ENCODE data around the gene C16orf54.
"Not testable (repeated sequence)": the region's sequence is repeated elsewhere in the genome, so short reads cannot be mapped to it uniquely, and the experiment has no call there.

Gene C16orf54

DNA sequence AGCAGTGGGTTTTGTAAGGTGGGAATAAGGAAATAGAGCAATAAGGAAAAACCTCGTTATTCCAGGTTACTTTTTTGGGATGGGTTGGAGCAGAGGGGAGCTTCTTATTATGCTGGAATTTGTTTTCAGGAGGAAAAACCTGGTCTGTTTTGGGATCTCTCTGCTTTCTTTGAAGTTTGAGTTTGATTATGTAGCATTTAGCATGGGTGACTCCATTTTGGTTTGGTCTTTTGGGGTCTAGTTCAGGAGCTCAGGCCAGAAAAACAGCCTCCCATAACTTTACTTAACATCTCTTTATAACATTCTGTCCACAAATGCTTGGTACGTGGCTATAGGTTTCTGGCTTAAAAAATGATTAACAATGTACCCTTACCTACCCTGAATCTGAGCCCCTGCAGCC, 23.7 kb upstream of the C16orf54 start:
- no peak for DNase-seq (ENCODE audit: low spot score)
- no peak for FAIRE-seq

DNA sequence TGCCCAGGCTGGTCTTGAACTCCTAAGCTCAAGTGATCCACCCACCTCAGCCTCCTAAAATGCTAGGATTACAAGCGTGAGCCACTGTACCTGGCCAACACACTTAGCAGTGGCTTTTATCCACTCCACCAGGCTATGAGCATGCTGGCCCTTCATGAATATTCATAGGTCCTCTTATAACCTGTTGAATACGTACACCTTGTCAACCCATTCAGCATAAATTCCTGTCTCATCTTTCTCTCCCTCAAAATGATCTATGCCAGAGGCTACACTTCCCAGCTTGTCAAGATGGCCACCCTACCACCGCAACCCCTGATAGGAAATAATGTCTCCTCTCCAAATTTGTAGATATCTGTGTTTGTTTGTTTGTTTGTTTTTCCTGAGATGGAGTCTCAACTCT, 21.3 kb upstream of the C16orf54 start:
- no peak for DNase-seq (ENCODE audit: low spot score)

DNA sequence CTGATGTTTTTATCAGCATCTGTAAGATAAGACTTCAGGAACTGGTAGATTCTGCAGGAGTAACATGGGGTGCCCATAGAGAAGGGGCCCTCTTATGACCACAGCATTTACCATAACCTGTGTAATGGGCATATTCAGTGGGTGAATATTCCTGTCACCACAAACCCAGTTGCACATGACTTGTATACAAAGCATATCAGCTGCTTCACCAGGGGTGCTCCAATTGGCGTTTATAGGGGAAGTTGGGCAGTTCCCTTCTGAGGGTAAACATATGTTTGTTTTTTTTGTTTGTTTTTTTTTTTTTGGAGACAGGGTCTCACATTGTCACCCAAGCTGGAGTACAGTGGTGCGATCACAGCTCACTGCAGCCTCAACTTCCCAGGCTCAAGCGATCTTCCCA, 20.8 kb upstream of the C16orf54 start:
- FAIRE-seq (no peak), DNase-seq (ENCODE audit: low spot score) (no peak)

More for the DNA sequence above, 21.3 kb upstream of the C16orf54 start:
- no peak for FAIRE-seq

DNA sequence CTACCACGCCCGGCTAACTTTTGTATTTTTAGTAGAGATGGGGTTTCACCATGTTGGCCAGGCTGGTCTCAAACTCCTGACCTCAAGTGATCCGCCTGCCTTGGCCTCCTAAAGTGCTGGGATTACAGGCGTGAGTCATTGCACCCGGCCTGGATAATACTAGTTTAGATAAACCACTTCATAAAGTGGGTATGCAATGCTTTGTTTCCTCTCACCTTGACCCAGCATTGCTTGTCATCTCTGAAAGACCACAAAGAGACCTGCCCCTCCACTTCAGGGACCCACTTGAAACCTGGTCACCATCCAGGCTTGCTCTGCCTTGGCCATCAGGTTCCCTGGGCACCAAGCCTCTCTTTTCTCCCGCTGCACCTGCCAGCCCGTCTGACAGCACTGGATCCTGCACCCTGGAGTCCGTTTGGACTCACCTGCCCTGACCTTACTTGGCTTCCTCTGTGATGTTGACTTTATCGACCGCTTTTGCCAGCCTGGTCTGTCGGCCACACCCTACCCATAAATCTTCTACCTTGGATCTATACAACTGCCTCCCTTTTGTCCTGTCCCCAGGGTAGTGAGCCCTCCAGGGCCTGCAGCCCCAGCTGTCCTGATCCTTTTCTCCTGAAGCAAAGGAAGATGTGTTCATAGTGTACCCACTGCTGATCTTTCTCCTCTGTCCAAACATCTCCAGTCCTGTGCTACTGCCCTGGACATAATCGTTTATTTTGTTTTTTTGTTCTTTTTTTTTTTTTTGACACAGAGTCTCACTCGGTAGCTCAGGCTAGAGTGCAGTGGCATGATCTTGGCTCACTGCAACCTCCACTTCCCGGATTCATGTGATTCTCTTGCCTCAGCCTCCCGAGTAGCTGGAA, 19.6 kb upstream of the C16orf54 start:
- DNase-seq (ENCODE audit: low spot score) (no peak), FAIRE-seq (no peak)

DNA sequence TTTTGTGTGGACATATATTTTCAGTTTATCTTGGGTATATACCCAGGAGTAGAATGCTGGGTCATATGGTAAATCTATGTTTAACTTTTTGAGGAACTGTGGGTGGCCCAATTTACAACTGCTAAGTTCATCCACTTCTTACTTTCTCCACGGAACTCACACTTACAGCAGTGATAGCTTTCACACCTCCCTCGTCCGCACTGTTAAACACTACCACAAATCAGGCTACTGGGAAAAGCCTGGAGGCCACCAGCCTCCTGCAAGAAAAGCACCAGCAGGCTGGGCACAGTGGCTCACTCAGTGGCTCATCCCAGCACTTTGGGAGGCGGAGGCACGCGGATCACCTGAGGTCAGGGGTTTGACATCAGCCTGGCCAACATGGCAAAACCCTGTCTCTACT, 17.5 kb upstream of the C16orf54 start:
- FAIRE-seq (no peak), DNase-seq (ENCODE audit: low spot score) (no peak)

DNA sequence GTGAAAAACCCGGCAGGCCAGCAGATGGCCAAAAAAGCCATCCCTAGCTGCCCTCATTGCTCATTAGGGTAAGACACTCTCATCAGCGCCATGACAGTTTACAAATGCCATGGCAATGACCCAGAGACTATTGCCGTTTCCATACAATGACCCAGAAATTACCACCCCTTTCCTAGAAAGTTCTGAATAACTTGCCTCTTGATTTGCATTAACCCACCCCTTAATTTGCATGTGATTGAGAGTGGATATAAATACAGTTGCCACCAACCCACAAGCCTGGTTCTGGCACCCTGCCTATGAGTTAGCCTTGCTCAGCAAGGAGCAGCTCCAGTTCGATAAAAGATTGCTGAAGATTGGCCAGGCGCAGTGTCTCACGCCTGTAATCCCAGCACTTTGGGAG, 16.1 kb upstream of the C16orf54 start:
- DNase-seq (ENCODE audit: low spot score), result no peak
- no peak for FAIRE-seq

DNA sequence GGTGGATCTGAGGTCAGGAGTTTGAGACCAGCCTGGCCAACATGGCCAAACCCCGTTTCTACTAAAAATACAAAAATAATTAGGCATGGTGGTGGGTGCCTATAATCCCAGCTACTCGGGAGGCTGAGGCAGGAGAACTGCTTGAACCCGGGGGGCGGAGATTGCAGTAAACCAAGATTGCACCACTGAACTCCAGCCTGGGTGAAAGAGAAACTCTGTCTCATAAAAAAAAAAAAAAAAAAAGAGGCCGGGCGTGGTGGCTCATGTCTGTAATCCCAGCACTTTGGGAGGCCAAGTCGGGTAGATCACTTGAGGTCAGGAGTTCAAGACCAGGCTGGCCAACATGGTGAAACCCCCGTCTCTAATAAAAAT, 15.5 kb upstream of the C16orf54 start:
- DNase-seq (ENCODE audit: low spot score); FAIRE-seq: not testable (repeated sequence)

DNA sequence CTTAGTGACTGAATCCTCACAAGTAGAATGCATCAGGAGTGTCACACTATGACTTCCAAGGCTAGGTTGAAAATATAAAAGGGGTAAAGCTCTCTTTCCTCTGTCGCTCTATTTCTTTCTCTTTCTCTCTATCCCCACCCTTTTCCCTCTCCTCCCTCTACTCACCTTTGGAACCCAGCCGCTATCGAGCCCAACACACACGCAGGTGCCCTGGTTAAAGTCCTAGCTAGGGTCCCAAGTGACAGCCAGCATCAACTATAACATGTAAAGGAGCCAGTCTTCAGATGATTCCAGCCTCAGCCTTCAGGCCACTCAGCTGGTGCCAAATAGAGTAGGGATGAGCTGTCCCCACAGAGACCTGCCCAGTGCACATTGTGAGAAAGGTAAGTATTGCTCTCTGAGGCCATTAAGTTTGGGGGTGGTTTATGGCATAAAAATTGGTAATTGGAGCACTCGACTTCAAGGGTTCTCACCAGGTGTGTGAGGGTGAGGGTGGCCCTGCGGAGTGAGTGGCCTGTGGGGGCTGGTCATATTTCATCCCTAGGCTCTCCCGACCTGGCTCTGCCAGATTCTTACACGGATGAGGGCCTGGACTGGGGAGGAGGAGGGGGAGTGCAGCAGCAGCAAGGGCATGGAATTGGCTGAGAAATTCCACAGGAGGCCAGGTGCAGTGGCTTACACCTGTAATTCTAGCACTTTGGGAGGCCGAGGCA, 14.9 kb upstream of the C16orf54 start:
- no peak for DNase-seq (ENCODE audit: low spot score)
- FAIRE-seq, result no peak

DNA sequence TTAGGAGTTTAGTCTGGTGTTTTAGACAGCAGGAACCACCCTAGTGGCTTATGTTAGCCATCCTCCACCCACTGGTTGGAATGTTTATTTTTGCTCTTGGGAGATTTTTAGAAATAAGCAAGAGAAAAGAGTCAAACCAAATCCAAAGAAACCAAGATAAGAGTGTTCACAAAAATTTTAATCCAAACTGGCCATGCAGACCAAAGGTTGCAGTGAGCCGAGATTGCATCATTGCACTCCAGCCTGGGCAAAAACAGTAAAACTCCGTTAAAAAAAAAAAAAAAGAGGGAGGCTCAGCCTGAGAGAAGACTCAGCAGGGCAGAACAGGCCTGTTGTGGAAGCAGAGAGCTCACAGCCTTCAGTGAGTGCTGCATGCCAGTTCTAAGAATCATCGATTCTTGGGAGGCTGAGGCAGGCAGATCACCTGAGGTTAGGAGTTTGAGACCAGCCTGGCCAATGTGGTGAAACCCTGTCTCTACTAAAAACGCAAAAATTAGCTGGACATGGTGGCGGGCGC, 12.2 kb upstream of the C16orf54 start:
- DNase-seq (ENCODE audit: low spot score) (no peak), FAIRE-seq (no peak)

DNA sequence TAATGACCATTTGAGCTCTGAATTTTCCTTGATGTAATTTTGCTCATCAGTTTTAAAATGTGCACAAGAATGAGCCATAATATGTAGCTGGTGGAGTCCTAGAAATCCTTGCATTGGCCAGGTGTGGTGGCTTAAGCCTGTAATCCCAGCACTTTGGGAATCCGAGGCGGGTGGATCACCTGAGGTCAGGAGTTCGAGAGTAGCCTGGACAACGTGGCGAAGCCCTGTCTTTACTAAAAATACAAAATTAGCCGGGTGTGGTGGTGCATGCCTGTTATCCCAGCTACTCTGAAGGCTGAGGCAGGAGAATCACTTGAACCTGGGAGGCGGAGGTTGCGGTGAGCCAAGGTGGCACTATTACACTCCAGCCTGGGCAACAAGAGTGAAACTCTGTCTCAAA, 11.3 kb upstream of the C16orf54 start:
- DNase-seq (ENCODE audit: low spot score); FAIRE-seq: not testable (repeated sequence)

DNA sequence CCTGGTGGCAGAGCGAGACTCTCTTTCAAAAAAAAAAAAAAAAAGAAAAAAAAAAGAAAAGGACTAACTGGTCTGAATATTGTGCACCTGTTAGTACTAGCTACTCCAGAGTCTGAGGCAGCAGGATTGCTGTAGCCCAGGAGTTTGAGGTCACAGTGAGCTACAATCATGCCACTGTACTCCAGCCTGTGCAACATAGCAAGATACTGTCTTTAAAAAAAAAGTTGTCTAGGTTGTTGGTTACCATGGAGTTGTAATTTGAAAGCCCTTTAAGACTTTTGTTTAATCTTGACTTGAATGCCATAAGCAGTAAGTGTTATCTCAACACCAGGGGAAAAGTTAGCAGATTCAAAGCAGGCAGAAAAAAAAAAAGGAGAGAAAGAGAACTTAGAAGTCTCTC, 10.9 kb upstream of the C16orf54 start:
- no peak for DNase-seq (ENCODE audit: low spot score)
- FAIRE-seq, result no peak

DNA sequence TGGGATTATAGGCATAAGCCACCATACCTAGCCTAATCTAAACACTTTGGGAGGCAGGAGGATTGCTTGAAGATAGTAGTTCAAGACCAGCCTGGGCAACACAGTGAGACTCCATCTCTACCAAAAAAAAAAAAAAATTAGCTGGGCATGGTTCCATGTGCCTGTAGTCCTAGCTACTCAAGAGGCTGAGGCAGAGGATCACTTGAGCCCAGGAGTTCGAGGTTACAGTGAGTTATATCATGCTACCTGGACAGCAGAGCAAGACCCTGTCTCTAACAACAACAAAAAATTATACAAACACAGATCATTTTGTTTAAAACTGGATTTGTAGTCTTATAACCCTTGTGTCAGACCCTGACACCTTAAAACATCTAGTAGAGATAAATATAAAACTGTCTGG, 7.7 kb upstream of the C16orf54 start:
- DNase-seq (ENCODE audit: low spot score) (no peak), FAIRE-seq (no peak)

DNA sequence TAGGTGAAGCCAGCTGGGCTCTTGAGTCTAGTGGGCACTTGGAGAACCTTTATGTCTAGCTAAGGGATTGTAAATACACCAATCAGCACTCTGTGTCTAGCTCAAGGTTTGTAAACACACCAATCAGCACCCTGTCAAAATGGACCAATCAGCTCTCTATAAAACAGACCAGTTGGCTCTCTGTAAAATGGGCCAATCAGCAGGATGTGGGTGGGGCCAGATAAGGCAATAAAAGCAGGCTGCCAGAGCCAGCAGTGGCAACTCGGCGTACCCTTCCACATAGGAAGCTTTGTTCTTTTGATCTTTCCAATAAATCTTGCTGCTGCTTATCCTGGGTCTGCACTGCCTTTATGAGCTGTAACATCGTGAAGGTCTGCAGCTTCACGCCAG, 3.0 kb upstream of the C16orf54 start:
- not testable (repeated sequence) for FAIRE-seq; DNase-seq (ENCODE audit: low spot score)

DNA sequence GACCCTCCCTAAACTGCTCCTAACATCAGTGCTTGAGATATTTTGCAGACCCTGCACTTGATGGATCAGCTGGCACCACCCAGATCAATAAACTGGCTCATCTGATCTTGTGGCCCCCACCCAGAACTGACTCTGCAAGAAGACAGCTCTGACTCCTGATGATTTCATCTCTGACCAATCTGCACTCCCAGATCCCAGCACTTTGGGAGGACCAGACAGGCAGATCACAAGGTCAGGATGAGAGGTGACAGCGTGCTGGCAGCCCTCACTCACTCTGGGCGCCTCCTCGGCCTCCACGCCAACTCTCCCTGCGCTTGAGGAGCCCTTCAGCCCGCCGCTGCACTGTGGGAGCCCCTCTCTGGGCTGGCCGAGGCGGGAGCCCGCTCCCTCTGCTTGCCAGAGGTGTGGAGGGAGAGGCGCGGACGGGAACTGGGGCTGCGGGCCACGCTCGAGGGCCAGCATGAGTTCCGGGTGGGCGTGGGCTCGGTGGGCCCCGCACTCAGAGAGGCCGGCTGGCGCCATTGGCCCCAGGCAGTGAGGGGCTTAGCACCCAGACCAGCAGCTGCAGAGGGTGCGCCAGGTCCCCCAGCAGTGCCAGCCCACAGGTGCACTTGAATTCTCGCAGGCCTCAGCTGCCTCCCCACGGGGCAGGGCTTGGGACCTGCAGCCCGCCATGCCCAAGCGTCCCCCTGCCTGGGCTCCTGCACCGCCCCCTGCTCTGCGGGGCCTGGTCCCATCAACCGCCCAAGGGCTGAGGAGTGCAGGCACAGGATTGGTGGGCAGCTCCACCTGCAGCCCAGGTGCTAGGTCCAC, 2.4 kb upstream of the C16orf54 start:
- DNase-seq (ENCODE audit: low spot score) (no peak), FAIRE-seq (no peak)

DNA sequence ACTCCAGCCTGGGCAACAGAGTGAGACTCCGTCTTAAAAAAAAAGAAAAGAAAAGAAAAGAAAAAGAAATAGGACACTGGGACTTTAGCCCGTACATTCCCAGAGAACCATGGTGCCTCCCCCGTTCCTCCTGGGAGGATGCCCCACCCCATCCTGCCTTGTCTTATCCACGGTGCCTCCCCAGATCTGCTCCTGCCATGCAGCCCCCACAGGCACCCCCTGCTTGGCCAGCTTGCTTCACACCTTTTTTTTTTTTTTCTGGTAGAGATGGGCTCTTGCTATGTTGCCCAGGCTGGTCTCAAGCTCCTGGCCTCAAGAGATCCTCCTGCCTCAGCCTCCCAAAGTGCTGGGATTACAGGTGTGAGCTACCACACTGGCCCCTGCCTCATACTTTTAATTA, 728 bp upstream of the C16orf54 start:
- FAIRE-seq; DNase-seq (ENCODE audit: low spot score): not testable (repeated sequence)

DNA sequence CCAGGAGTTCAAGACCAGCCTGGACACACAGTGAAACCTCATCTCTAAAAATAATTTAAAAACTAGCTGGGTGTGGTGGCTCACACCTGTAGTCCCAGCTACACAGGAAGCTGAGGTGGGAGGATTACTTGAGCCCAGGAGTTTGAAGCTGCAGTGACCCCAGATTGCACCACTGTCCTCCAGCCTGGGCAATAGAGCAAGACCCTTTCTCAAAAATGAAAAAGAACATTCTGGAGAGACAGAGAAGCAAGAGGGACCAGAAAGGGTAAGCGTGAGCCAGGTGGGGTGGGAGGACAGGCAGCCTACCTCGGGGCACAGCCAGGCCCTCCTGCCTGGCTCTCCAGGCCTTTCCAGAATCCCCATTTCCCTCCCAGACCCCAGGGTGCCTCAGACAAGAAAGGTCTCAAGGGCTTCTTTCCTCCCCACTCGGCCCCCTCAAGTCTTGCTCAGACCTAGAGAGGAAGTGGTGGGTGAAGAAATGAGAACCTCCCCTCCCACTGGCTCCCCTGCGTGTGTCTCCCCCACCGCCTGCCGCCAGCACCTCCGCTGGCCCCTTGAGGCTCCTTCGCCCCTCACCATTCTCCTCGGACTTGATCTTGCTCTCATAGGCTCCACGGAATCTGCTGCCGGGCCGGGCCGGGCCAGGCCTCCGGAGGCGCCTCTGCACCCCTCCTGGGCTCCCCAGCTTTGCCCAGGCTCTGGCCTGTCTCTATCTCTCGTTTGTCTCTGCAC, 503 bp downstream of the C16orf54 start:
- no peak for FAIRE-seq
- DNase-seq (ENCODE audit: low spot score), result no peak

DNA sequence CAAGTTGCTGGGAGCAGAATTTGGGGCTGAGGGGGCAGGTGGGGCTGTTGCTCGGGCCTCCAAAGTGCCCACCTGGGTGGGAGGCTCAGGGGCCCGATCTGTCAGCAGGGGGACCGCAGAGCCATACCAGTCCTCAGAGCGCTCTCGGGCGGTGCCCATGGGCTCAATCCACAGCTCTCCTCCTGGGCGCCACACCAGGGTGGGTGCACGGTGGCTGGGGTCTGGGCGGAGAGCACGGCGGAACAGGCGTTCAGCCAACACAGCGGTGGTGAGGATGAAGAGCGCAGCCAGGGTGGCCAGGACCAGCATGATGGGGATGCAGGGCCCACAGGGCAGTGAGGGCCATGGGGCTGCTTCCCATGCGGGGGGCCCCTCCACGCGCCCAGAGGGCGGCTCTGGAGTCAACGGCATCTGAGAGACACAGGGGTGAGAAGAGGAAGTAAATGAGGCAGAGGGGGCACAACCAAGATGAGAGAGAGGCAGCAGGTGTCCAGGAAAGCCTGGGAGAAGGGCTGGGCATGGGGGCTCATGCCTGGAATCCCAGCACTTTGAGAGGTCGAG, 1.2 kb downstream of the C16orf54 start:
- no peak for DNase-seq (ENCODE audit: low spot score)
- no peak for FAIRE-seq

DNA sequence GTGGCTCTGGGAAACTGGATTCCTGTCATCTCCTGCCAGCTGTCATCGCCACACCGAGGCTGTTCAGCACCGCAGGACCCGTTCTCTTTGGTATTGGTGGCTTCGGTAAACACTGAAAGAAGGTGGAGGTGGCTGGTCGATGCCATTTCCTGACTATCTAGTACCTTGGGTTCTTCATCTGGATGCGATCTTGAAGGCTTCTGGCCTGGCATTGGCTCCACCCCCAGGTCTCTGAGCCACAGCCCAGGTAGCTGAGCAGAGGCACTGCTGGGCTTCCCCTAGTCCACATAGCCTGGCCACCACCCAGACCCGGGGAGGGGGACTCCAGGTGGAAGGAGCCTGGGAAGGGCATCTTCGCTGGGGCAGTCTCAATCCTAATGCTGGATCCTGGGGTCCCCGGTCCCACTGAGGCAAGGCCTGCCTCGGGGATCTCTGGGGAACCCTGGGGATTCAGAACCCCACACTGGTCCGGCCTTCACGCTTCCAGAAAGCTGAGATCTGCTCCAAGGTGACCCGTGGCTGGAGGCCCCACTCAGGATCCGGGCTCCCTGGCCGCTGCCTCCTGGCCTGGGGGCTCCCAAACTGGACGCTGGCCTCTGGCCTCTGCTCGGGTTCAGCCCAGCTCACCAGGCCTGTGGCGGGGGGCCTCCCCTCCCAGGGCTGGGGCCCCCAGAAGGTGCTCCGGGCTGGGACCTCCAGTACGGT, 1.8 kb downstream of the C16orf54 start:
- FAIRE-seq (no peak), DNase-seq (ENCODE audit: low spot score) (no peak)

DNA sequence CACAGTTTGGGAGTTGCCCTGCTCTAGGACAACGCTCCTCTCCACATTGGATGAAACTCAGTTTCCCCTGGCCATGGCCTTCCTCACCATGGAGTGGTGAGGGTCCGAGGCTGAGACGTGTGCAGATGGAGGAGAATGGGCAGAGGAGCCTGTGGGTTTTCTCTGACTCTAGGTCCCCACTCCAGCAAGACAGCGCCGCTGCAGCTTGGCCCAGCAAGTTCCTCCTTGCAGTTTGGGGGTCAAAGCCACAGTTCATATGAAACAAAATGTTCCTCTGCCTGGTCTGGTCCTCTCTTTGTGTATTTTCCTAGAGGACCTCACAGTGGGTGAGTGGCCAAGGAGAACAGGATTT, 2.3 kb downstream of the C16orf54 start:
- DNase-seq (ENCODE audit: low spot score), result no peak
- FAIRE-seq, result no peak

DNA sequence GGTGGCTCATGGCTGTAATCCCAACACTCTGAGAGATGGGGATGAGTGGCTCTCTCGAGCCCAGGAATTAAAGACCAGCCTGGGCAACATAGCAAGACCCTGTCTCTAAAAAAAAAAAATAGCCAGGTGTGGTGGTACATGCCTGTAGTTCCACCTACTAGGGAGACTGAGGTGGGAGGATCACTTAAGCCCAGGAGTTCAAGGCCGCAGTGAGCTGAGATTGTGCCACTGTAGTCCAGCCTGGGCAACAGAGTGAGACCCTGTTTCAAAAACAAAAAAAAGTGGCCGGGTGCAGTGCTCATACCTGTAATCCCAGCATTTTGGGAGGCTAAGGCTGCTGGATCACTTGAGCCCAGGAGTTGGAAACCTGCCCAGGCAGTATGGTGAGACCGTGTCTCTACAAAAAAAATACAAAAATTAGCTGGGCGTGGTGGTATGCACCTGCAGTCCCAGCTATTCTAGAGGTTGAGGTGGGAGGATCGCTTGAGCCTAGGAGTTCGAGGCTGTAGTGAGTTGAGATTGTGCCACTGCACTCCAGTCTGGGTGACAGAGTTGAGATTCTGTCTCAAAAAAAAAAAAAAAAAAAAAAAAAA, 3.0 kb downstream of the C16orf54 start:
- DNase-seq (ENCODE audit: low spot score) (no peak), FAIRE-seq (no peak)

Data from urothelium cell line (cell line).